Measurements from ENCODE around the gene SOX8.

- TF ChIP-seq REST (IDR thresholded peaks at IDR 0.05; ENCODE audit: unreplicated experiment) = no peak
- TF ChIP-seq POLR2AphosphoS5 (IDR thresholded peaks at IDR 0.05; ENCODE audit: low read depth) = no peak
- TF ChIP-seq, protein P1, sequence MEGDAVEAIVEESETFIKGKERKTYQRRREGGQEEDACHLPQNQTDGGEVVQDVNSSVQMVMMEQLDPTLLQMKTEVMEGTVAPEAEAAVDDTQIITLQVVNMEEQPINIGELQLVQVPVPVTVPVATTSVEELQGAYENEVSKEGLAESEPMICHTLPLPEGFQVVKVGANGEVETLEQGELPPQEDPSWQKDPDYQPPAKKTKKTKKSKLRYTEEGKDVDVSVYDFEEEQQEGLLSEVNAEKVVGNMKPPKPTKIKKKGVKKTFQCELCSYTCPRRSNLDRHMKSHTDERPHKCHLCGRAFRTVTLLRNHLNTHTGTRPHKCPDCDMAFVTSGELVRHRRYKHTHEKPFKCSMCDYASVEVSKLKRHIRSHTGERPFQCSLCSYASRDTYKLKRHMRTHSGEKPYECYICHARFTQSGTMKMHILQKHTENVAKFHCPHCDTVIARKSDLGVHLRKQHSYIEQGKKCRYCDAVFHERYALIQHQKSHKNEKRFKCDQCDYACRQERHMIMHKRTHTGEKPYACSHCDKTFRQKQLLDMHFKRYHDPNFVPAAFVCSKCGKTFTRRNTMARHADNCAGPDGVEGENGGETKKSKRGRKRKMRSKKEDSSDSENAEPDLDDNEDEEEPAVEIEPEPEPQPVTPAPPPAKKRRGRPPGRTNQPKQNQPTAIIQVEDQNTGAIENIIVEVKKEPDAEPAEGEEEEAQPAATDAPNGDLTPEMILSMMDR (conservative IDR thresholded peaks at IDR 0.05; ENCODE audit: low read depth in 2 of 2) = no peak
- no peak for TF ChIP-seq CREB1 (CRISPR knock-in tag; IDR thresholded peaks at IDR 0.05; ENCODE audit: low read depth)
- no peak for TF ChIP-seq EZH2phosphoT487 (IDR thresholded peaks at IDR 0.05; ENCODE audit: unreplicated experiment)
- TF ChIP-seq EZH2 (IDR thresholded peaks at IDR 0.05; ENCODE audit: low read depth, unreplicated experiment) = no peak
- TF ChIP-seq ZNF462 (CRISPR knock-in tag; IDR thresholded peaks at IDR 0.05) = no peak
- TF ChIP-seq JUNB (IDR thresholded peaks at IDR 0.05; ENCODE audit: unreplicated experiment) = no peak
- TF ChIP-seq ZNF114 (CRISPR knock-in tag; IDR thresholded peaks at IDR 0.05) = no peak
- TF ChIP-seq ZNF331 (CRISPR knock-in tag; IDR thresholded peaks at IDR 0.05; ENCODE audit: low read depth) = no peak
- no peak for TF ChIP-seq NANOG (IDR thresholded peaks at IDR 0.05; ENCODE audit: borderline replicate concordance)
- TF ChIP-seq ETS1 (IDR thresholded peaks at IDR 0.05) = no peak
These were observed 8.2 kb upstream of the SOX8 start for GRCh38 chr16:973366-973765.
